ENCODE measurements around the gene CPLX1.

The CPLX1 gene

GRCh38 chr4:872241-872981 lies 46.5 kb upstream of the CPLX1 start:
- TF ChIP-seq CTCF (conservative IDR thresholded peaks at IDR 0.05; ENCODE audit: low read length) (no peak), EZH2phosphoT487 (IDR thresholded peaks at IDR 0.05; ENCODE audit: borderline replicate concordance) (no peak)
- no peaks in the 10 kb centered on the region for H3K9me3 ChIP-seq (ENCODE audit: insufficient read depth, low read depth, low read length)
- H3K79me2 ChIP-seq (ENCODE audit: insufficient read depth, low read length) = no peaks in the 10 kb centered on the region
- H3K4me3 ChIP-seq (ENCODE audit: low read length, poor library complexity, severe bottlenecking) = no peak overlapping the region
- H3K4me2 ChIP-seq (ENCODE audit: low read depth, low read length, poor library complexity, severe bottlenecking) = no peak overlapping the region
- H3K4me1 ChIP-seq (ENCODE audit: insufficient read depth, low read length, poor library complexity, severe bottlenecking) = no peaks in the 10 kb centered on the region
- no peaks in the 10 kb centered on the region for H3K9me2 ChIP-seq (replicated peaks; ENCODE audit: low read depth, low read length)
- H3F3A ChIP-seq (ENCODE audit: low read depth) = no peaks in the 10 kb centered on the region
- no peaks in the 10 kb centered on the region for H4K20me1 ChIP-seq (ENCODE audit: insufficient read depth, low read length, poor library complexity, severe bottlenecking)
- no peaks in the 10 kb centered on the region for H3K27me3 ChIP-seq (ENCODE audit: insufficient read depth, low read length, poor library complexity, severe bottlenecking)
- H2AFZ ChIP-seq (ENCODE audit: low read length) = no peak overlapping the region
- H3K36me3 ChIP-seq (ENCODE audit: insufficient read depth, low read length) = peaks cover 38% of the 10 kb centered on the region; the same call in 1 of the 2 replicates
- H3K9ac ChIP-seq (ENCODE audit: low read depth, low read length, poor library complexity, severe bottlenecking) = no peak overlapping the region

- Histone ChIP-seq H3K27me3 (ENCODE audit: insufficient read depth, low read length, poor library complexity, severe bottlenecking) (no peaks in the 10 kb centered on the region), H3F3A (ENCODE audit: low read depth) (no peaks in the 10 kb centered on the region)
Observed at GRCh38 chr4:871484-871883, 45.6 kb upstream of the CPLX1 start.

GRCh38 chr4:870951-871350 lies 45.0 kb upstream of the CPLX1 start:
- H3K27me3 ChIP-seq (ENCODE audit: insufficient read depth, low read length, poor library complexity, severe bottlenecking) = no peaks in the 10 kb centered on the region
- no peaks in the 10 kb centered on the region for H3F3A ChIP-seq (ENCODE audit: low read depth)
- H3K4me1 ChIP-seq (ENCODE audit: insufficient read depth, low read length, poor library complexity, severe bottlenecking) = no peaks in the 10 kb centered on the region
- H3K36me3 ChIP-seq (ENCODE audit: insufficient read depth, low read length) = peaks cover 49% of the 10 kb centered on the region; the same call in 1 of the 2 replicates
- H3K9ac ChIP-seq (ENCODE audit: low read depth, low read length, poor library complexity, severe bottlenecking) = no peak overlapping the region
- H4K20me1 ChIP-seq (ENCODE audit: insufficient read depth, low read length, poor library complexity, severe bottlenecking) = no peaks in the 10 kb centered on the region
- no peak overlapping the region for H3K4me3 ChIP-seq (ENCODE audit: low read length, poor library complexity, severe bottlenecking)
- H3K4me2 ChIP-seq (ENCODE audit: low read depth, low read length, poor library complexity, severe bottlenecking) = no peak overlapping the region
- no peak for TF ChIP-seq CTCF (conservative IDR thresholded peaks at IDR 0.05; ENCODE audit: low read length)
- TF ChIP-seq EZH2phosphoT487 (IDR thresholded peaks at IDR 0.05; ENCODE audit: borderline replicate concordance) = no peak
- no peaks in the 10 kb centered on the region for H3K79me2 ChIP-seq (ENCODE audit: insufficient read depth, low read length)
- H3K9me2 ChIP-seq (replicated peaks; ENCODE audit: low read depth, low read length) = no peaks in the 10 kb centered on the region
- H3K9me3 ChIP-seq (ENCODE audit: insufficient read depth, low read depth, low read length) = no peaks in the 10 kb centered on the region
- no peak overlapping the region for H2AFZ ChIP-seq (ENCODE audit: low read length)

More at GRCh38 chr4:871484-871883, 45.6 kb upstream of the CPLX1 start:
- Histone ChIP-seq H3K9me2 (replicated peaks; ENCODE audit: low read depth, low read length) (no peaks in the 10 kb centered on the region), H3K9ac (ENCODE audit: low read depth, low read length, poor library complexity, severe bottlenecking) (no peak overlapping the region), H2AFZ (ENCODE audit: low read length) (no peak overlapping the region), H3K4me2 (ENCODE audit: low read depth, low read length, poor library complexity, severe bottlenecking) (no peak overlapping the region), H3K4me3 (ENCODE audit: low read length, poor library complexity, severe bottlenecking) (no peak overlapping the region), H3K9me3 (ENCODE audit: insufficient read depth, low read depth, low read length) (no peaks in the 10 kb centered on the region), H3K79me2 (ENCODE audit: insufficient read depth, low read length) (no peaks in the 10 kb centered on the region), H3K36me3 (ENCODE audit: insufficient read depth, low read length) (peaks cover 46% of the 10 kb centered on the region; the same call in 1 of the 2 replicates), H3K4me1 (ENCODE audit: insufficient read depth, low read length, poor library complexity, severe bottlenecking) (no peaks in the 10 kb centered on the region), H4K20me1 (ENCODE audit: insufficient read depth, low read length, poor library complexity, severe bottlenecking) (no peaks in the 10 kb centered on the region)
- no peak for TF ChIP-seq EZH2phosphoT487 (IDR thresholded peaks at IDR 0.05; ENCODE audit: borderline replicate concordance)

- no peaks in the 10 kb centered on the region for H3K27me3 ChIP-seq (ENCODE audit: insufficient read depth, low read length, poor library complexity, severe bottlenecking)
- H3K4me2 ChIP-seq (ENCODE audit: low read depth, low read length, poor library complexity, severe bottlenecking) = no peak overlapping the region
- H2AFZ ChIP-seq (ENCODE audit: low read length) = no peak overlapping the region
- H3K4me3 ChIP-seq (ENCODE audit: low read length, poor library complexity, severe bottlenecking) = no peak overlapping the region
- no peaks in the 10 kb centered on the region for H3K9me2 ChIP-seq (replicated peaks; ENCODE audit: low read depth, low read length)
- no peaks in the 10 kb centered on the region for H3K9me3 ChIP-seq (ENCODE audit: insufficient read depth, low read depth, low read length)
- no peaks in the 10 kb centered on the region for H3F3A ChIP-seq (ENCODE audit: low read depth)
- H3K4me1 ChIP-seq (ENCODE audit: insufficient read depth, low read length, poor library complexity, severe bottlenecking) = no peaks in the 10 kb centered on the region
- TF ChIP-seq CTCF (conservative IDR thresholded peaks at IDR 0.05; ENCODE audit: low read length) (no peak), EZH2phosphoT487 (IDR thresholded peaks at IDR 0.05; ENCODE audit: borderline replicate concordance) (no peak)
- no peak overlapping the region for H3K9ac ChIP-seq (ENCODE audit: low read depth, low read length, poor library complexity, severe bottlenecking)
- no peaks in the 10 kb centered on the region for H4K20me1 ChIP-seq (ENCODE audit: insufficient read depth, low read length, poor library complexity, severe bottlenecking)
- peaks cover 48% of the 10 kb centered on the region; the same call in 1 of the 2 replicates for H3K36me3 ChIP-seq (ENCODE audit: insufficient read depth, low read length)
- no peaks in the 10 kb centered on the region for H3K79me2 ChIP-seq (ENCODE audit: insufficient read depth, low read length)
Observed at GRCh38 chr4:869776-870175, 43.8 kb upstream of the CPLX1 start.
